Astrocyte of the cerebellum (primary cell): Measurements from ENCODE around the gene SEC61G.

Experiments used
- DNase-seq: peaks from one replicate; pipeline ENCODE4 v3.0.0-alpha.2; 2011; ENCODE audit warnings: low read depth
- H3K4me3 ChIP-seq: 2 replicates; pipeline ENCODE4 v1.5.1; 2011; ENCODE audit warnings: mild to moderate bottlenecking, low read depth, low read length, moderate library complexity
- in situ Hi-C: cut with HindIII; loops from 2 replicates; pipeline ENCODE4 v1.10.0; 2017; ENCODE audit warnings: low sequenced_read_pairs
- TF ChIP-seq, protein P1 (sequence below): IDR thresholded peaks from 2 replicates; pipeline ENCODE4 v1.5.1; 2012; ENCODE audit warnings: low read length, low read depth, moderate library complexity, mild to moderate bottlenecking; ENCODE audit errors: missing control alignments

The SEC61G gene

DNA sequence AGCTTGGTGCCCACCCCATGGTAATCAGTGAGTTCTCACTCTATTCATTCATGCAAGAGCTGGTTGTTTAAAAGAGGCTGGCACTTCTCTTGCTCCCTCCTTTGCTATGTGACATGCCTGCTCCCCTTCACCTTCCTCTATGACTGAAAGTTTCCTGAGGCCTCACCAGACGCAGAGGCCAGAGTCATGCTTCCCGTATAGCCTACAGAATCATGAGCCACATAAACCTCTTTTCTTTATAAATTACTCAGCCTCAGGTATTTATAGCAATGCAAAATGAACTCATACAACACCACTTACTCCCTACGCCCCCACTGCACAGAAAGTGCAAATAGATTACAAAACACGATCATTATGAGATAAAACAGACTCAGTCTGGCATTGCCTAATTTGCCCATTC is 39.0 kb downstream of the SEC61G start:
- in situ Hi-C loops, result no loop called here
- TF ChIP-seq, protein P1, sequence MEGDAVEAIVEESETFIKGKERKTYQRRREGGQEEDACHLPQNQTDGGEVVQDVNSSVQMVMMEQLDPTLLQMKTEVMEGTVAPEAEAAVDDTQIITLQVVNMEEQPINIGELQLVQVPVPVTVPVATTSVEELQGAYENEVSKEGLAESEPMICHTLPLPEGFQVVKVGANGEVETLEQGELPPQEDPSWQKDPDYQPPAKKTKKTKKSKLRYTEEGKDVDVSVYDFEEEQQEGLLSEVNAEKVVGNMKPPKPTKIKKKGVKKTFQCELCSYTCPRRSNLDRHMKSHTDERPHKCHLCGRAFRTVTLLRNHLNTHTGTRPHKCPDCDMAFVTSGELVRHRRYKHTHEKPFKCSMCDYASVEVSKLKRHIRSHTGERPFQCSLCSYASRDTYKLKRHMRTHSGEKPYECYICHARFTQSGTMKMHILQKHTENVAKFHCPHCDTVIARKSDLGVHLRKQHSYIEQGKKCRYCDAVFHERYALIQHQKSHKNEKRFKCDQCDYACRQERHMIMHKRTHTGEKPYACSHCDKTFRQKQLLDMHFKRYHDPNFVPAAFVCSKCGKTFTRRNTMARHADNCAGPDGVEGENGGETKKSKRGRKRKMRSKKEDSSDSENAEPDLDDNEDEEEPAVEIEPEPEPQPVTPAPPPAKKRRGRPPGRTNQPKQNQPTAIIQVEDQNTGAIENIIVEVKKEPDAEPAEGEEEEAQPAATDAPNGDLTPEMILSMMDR, result no peak
- no peak for DNase-seq
- no peak overlapping the region for H3K4me3 ChIP-seq

- TF ChIP-seq, protein P1, result no peak
- DNase-seq, result no peak
- no peak overlapping the region for H3K4me3 ChIP-seq
- in situ Hi-C loops, result no loop called here
Observed at GRCh38 chr7:54719425-54719824, 39.6 kb downstream of the SEC61G start.

DNA sequence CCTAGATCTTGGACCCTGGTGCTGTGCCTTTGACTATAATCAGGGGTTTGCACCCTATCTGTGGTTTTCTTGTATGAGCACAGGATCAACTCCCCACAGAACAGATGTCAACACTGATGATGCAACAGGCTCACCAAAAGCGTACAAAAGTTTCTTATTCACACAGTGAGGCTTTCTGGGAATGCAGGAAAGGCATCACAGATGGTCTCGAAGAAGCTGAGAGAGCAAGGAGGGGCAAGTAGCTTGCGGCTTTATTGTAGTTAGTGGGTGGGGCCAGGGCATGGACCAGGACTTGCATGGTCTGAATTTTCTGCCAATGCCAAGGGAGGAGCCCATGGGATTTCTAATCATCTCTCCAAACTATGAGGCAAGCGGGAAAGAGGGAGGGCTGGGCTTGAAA is 46.2 kb downstream of the SEC61G start:
- no peak overlapping the region for H3K4me3 ChIP-seq
- in situ Hi-C loops, result no loop called here
- TF ChIP-seq, protein P1, result no peak
- no peak for DNase-seq

DNA sequence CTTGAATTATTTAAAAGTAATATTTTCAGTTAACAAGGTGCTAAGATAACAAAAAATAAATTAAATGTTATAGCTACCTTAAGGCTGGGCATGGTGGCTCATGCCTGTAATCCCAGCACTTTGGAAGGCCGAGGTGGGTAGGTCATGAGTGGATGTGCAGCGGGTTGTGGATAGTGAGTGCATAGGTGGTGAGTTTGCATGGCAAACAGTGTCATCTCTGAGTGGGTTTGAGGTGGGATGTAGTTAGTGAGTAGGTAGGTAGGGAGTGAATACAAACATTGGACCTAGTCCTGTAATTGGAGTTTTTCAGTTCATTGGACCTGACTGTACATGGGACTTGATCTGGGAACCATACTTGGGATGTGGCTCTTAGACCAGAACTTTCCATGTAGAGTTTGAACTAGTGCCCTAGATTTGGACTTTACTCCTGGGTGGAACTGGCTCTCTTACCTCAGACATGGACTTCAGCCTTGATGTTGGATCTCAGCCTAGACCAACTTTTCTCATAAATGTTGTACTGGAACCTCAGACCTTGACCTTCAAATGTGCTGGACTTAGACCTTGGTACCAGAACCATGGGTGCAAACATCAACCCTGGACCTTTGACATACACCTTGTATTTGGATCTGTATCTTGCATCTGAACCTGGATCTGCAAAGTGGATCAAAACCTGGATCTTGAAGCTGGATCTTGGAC is 47.0 kb downstream of the SEC61G start:
- in situ Hi-C loops, result no loop called here
- DNase-seq, result no peak
- TF ChIP-seq, protein P1, result no peak
- H3K4me3 ChIP-seq, result no peak overlapping the region

DNA sequence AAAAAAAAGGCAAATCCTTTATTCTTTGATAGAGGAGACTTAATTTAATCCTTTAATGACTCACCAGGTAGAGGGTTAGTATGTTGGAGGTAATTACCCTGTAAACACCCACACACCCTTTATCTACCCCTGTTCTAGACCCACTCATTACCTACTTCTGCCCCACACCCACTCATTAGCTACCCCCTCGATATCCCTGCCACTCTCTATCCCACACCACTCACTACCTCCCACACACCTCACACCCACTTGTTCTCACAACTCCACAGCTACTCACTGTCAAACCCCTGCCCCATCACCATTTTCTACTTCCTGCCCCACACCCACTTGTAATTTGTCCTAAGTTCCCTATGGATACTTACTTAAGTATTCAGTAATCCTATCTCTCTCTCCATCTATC is 49.7 kb downstream of the SEC61G start:
- in situ Hi-C loops, result no loop called here
- DNase-seq, result no peak
- no peak overlapping the region for H3K4me3 ChIP-seq
- TF ChIP-seq, protein P1, result no peak

DNA sequence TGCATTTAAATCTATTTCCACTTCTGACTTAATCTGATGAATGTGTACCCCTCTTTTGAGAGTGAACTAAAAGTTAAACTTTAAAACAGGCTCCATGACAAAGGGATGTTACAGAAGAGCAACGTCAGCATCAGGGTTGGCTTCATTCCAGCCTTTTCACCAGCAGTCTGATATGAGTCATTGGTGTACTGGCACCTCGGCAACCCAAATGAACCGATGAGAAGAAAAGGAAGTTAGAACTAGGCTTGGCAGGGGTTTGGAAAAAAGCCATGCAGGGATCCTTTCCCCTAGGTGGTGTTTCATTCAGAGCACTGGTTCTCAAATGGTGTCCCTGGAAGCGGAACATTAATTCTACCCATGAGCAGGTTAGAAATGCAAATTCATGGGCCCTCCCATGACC is 53.6 kb downstream of the SEC61G start:
- in situ Hi-C loops, result no loop called here
- TF ChIP-seq, protein P1, result peak; percentile 3
- no peak overlapping the region for H3K4me3 ChIP-seq
- DNase-seq, result peak; percentile 28
